Sigmoid colon (tissue), 4 donors: ENCODE measurements around the gene SLN.

Source experiments
- CTCF ChIP-seq, 4 experiments: fragments of 450-650 bp in 3 of 4; fragments of 200-600 bp in 1 of 4; IDR thresholded peaks; one replicate each; pipeline ENCODE4 v1.5.1; 2016 to 2019; ENCODE audit warnings: antibody characterized with exemption in 4 of 4, mild to moderate bottlenecking in 3 of 4, moderate library complexity in 2 of 4
- EP300 ChIP-seq, 4 donors: sonication (generic); formaldehyde crosslinking; IDR thresholded peaks; one replicate each; pipeline ENCODE4 v1.6.1; 2017; ENCODE audit warnings: antibody characterized with exemption in 4 of 4
- POLR2A ChIP-seq, 2 donors: fragments of 450-650 bp; IDR thresholded peaks; one replicate each; pipeline ENCODE4 v1.6.1; 2016; ENCODE audit warnings: antibody characterized with exemption in 2 of 2, mild to moderate bottlenecking in 2 of 2, moderate library complexity in 2 of 2
- POLR2AphosphoS5 ChIP-seq, 4 donors: sonication (generic); formaldehyde crosslinking; IDR thresholded peaks; one replicate each; pipeline ENCODE4 v1.6.1; 2017; ENCODE audit warnings: antibody characterized with exemption in 4 of 4

GRCh38 chr11:107707215-107707671, 4.6 kb downstream of the SLN start:
- TF ChIP-seq POLR2A (IDR thresholded peaks at IDR 0.05), result no peak
- no peak for TF ChIP-seq CTCF (IDR thresholded peaks at IDR 0.05)
- TF ChIP-seq POLR2AphosphoS5 (IDR thresholded peaks at IDR 0.05), result no peak
- TF ChIP-seq EP300 (IDR thresholded peaks at IDR 0.05), result no peak
